ENCODE results near the gene EIF4E2. TPM values are rescaled to one million over a fixed set of nuclear protein-coding genes. Genes with fewer than 3 reads are reported as not detected.
A peak's percentile ranks its signal among the peaks of the same experiment; 100 is the strongest.

The EIF4E2 gene
- total RNA-seq, 1 donor from 2014 or later, result 97.0 TPM

DNA sequence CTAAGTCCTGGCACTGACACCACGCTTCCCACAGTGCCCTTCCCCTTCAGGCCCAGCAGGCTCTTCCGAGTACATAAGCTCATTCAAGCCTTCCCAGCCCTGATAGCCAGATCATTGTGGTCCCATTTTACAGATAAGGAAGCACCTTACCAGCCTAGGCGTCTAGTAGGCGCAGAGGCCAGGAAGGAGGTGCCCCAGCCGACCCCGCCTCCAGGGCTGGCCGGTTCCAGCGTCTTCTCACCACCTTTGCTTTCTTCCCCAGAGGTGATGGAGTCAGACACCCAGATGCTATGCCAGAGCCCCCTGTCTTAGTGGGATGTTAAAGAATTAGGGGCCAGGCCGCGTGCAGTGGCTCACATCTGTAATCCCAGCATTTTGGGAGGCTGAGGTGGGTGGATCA lies 54.0 kb downstream of the EIF4E2 start:
- DNase-seq (ENCODE audit: low spot score), result no peak
- H3K4me3 Mint-ChIP-seq, result peak overlapping the region; percentile 24
- TF ChIP-seq EZH2 (IDR thresholded peaks at IDR 0.05), result no peak
- no peak for TF ChIP-seq EZH2phosphoT487 (IDR thresholded peaks at IDR 0.05)
- TF ChIP-seq, protein P1, sequence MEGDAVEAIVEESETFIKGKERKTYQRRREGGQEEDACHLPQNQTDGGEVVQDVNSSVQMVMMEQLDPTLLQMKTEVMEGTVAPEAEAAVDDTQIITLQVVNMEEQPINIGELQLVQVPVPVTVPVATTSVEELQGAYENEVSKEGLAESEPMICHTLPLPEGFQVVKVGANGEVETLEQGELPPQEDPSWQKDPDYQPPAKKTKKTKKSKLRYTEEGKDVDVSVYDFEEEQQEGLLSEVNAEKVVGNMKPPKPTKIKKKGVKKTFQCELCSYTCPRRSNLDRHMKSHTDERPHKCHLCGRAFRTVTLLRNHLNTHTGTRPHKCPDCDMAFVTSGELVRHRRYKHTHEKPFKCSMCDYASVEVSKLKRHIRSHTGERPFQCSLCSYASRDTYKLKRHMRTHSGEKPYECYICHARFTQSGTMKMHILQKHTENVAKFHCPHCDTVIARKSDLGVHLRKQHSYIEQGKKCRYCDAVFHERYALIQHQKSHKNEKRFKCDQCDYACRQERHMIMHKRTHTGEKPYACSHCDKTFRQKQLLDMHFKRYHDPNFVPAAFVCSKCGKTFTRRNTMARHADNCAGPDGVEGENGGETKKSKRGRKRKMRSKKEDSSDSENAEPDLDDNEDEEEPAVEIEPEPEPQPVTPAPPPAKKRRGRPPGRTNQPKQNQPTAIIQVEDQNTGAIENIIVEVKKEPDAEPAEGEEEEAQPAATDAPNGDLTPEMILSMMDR (IDR thresholded peaks at IDR 0.05), result no peak
- H3K27me3 Mint-ChIP-seq (ENCODE audit: insufficient read depth, low read depth), result peaks cover 2% of the 10 kb centered on the region
- Histone ChIP-seq H3K36me3 (no peaks in the 10 kb centered on the region), H3K4me3 (no peak overlapping the region), H3F3A (ENCODE audit: low read depth) (no peaks in the 10 kb centered on the region), H3K9ac (no peak overlapping the region), H3K27ac (no peak overlapping the region), H3K79me2 (ENCODE audit: low read depth) (no peaks in the 10 kb centered on the region), H2AFZ (replicated peaks) (no peak overlapping the region), H4K20me1 (ENCODE audit: low read depth) (no peaks in the 10 kb centered on the region), H3K4me2 (no peak overlapping the region), H3K4me1 (no peaks in the 10 kb centered on the region), H3K9me3 (ENCODE audit: low read depth) (no peaks in the 10 kb centered on the region), H3K27me3 (peaks cover 5% of the 10 kb centered on the region)
- H3K36me3 Mint-ChIP-seq, result no peaks in the 10 kb centered on the region
- H3K9me3 Mint-ChIP-seq, result no peaks in the 10 kb centered on the region
- no peak overlapping the region for H3K27ac Mint-ChIP-seq
- H3K4me1 Mint-ChIP-seq, result no peaks in the 10 kb centered on the region

DNA sequence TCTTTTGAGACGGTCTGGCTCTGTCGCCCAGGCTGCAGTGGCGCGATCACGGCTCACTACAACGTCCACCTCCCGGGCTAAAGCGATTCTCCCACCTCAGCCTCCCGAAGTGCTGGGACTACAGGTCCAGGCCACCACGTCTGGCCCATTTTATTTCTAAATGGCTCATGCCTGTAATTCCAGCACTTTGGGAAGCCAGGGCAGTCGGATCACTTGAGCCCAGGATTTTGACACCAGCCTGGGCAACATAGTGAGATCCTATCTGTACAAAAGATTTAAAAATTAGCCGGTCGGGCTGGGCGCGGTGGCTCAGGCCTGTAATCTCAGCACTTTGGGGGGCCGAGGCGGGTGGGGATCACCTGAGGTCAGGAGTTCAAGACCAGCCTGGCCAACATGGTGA lies 56.5 kb downstream of the EIF4E2 start:
- no peaks in the 10 kb centered on the region for H3K79me2 ChIP-seq (ENCODE audit: low read depth)
- H3K9ac ChIP-seq, result no peak overlapping the region
- no peak overlapping the region for H3K4me3 ChIP-seq
- H3K36me3 Mint-ChIP-seq, result no peaks in the 10 kb centered on the region
- no peaks in the 10 kb centered on the region for H3K4me1 Mint-ChIP-seq
- no peak overlapping the region for H3K27ac Mint-ChIP-seq
- H4K20me1 ChIP-seq (ENCODE audit: low read depth), result no peaks in the 10 kb centered on the region
- no peaks in the 10 kb centered on the region for H3K9me3 ChIP-seq (ENCODE audit: low read depth)
- no peak overlapping the region for H3K4me2 ChIP-seq
- H2AFZ ChIP-seq (replicated peaks), result no peak overlapping the region
- H3K27ac ChIP-seq, result no peak overlapping the region
- no peak overlapping the region for H3K4me3 Mint-ChIP-seq
- peaks cover 5% of the 10 kb centered on the region for H3K27me3 ChIP-seq
- no peaks in the 10 kb centered on the region for H3K36me3 ChIP-seq
- TF ChIP-seq EZH2phosphoT487 (IDR thresholded peaks at IDR 0.05) (no peak), EZH2 (IDR thresholded peaks at IDR 0.05) (no peak)
- TF ChIP-seq, protein P1 (IDR thresholded peaks at IDR 0.05), result no peak
- H3K27me3 Mint-ChIP-seq (ENCODE audit: insufficient read depth, low read depth), result peaks cover 3% of the 10 kb centered on the region
- H3F3A ChIP-seq (ENCODE audit: low read depth), result no peaks in the 10 kb centered on the region
- no peaks in the 10 kb centered on the region for H3K4me1 ChIP-seq
- no peaks in the 10 kb centered on the region for H3K9me3 Mint-ChIP-seq
- DNase-seq (ENCODE audit: low spot score), result no peak

DNA sequence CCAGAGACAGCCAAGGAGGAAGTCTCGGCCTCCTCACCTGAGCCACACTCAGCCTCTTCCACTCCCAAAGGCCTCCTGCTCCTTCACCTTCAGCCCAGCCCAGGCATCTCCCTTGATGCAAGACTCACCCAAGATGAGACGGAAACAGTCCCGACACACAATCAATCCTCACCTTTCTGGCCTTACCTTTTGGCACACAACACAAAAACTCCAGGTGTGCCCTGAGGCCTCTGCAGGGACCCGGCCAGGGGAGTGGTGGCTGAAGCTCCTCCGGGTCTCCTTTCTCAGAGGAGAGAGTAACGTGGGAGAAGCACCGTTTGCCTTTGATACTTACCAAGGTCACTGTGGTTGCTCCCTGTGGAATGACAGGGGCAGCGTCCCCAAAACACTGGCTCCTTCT lies 59.1 kb downstream of the EIF4E2 start:
- H3F3A ChIP-seq (ENCODE audit: low read depth), result no peaks in the 10 kb centered on the region
- H3K4me2 ChIP-seq, result no peak overlapping the region
- H3K9me3 ChIP-seq (ENCODE audit: low read depth), result no peaks in the 10 kb centered on the region
- TF ChIP-seq EZH2 (IDR thresholded peaks at IDR 0.05) (no peak), EZH2phosphoT487 (IDR thresholded peaks at IDR 0.05) (no peak)
- TF ChIP-seq, protein P1 (IDR thresholded peaks at IDR 0.05), result no peak
- no peak overlapping the region for H3K9ac ChIP-seq
- H3K27me3 ChIP-seq, result peaks cover 5% of the 10 kb centered on the region
- DNase-seq (ENCODE audit: low spot score), result no peak
- H3K36me3 ChIP-seq, result no peaks in the 10 kb centered on the region
- H3K4me1 ChIP-seq, result no peaks in the 10 kb centered on the region
- H2AFZ ChIP-seq (replicated peaks), result no peak overlapping the region
- no peaks in the 10 kb centered on the region for H4K20me1 ChIP-seq (ENCODE audit: low read depth)
- H3K4me1 Mint-ChIP-seq, result no peaks in the 10 kb centered on the region
- H3K27me3 Mint-ChIP-seq (ENCODE audit: insufficient read depth, low read depth), result peaks cover 7% of the 10 kb centered on the region
- no peaks in the 10 kb centered on the region for H3K9me3 Mint-ChIP-seq
- H3K27ac Mint-ChIP-seq, result peak overlapping the region; percentile 12
- no peaks in the 10 kb centered on the region for H3K79me2 ChIP-seq (ENCODE audit: low read depth)
- H3K27ac ChIP-seq, result no peak overlapping the region
- H3K4me3 ChIP-seq, result no peak overlapping the region
- no peaks in the 10 kb centered on the region for H3K36me3 Mint-ChIP-seq
- H3K4me3 Mint-ChIP-seq, result no peak overlapping the region
